ENCODE results near the gene ARSJ.

ARSJ gene

DNA sequence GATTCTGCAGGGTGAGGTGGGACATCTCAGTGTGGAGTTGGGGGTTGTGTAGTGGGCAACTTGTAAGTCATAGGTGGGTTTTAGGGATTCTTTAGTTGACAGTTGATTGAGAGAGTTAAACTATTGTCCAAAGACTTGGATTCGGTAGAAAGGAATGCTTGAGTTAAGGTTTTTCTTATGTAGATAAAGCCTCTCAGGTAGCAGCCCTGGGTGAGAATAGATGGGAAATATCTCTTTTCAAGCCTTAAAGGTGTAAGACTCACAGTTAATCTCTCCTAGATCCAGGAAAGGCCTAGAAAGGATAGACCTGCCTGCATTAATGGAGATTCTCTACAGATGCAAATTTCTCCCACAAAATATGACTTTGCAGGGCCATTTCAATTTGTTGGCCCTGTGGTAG, 108.4 kb downstream of the ARSJ start:
- no peaks in the 10 kb centered on the region for H3K27me3 ChIP-seq (replicated peaks in 2 of 5; ENCODE audit: control insufficient read depth in 4 of 5, insufficient read depth in 5 of 5, low read length in 4 of 5)
- no peaks in the 10 kb centered on the region for H3K9me3 ChIP-seq (ENCODE audit: control extremely low read depth in 1 of 5, control insufficient read depth in 4 of 5, insufficient read depth in 2 of 5, low read depth in 1 of 5, low read length in 4 of 5)
- ChIA-PET CTCF (no interaction called here), POLR2A (no interaction called here)
- no peaks in the 10 kb centered on the region for H3K36me3 ChIP-seq (ENCODE audit: control insufficient read depth in 4 of 4, insufficient read depth in 4 of 4, low read length in 3 of 4)
- H3K27ac ChIP-seq (ENCODE audit: insufficient read depth in 1 of 2, low read depth in 1 of 2, low read length in 2 of 2, poor library complexity in 1 of 2, severe bottlenecking in 2 of 2): no peak overlapping the region
- no peaks in the 10 kb centered on the region for H3K4me1 ChIP-seq (ENCODE audit: control extremely low read depth in 1 of 4, control insufficient read depth in 4 of 4, insufficient read depth in 4 of 4, low read length in 3 of 4)
- no peak overlapping the region for H3K4me3 ChIP-seq (ENCODE audit: control insufficient read depth in 1 of 7, extremely low read depth in 1 of 7, insufficient read depth in 4 of 7, low read depth in 2 of 7, low read length in 6 of 7)
- no peak for DNase-seq
- no CpG with 5 or more reads among the region's 1 CpG for WGBS (ENCODE audit: insufficient coverage)

- no peaks in the 10 kb centered on the region for H3K9me3 ChIP-seq (ENCODE audit: control extremely low read depth in 1 of 5, control insufficient read depth in 4 of 5, insufficient read depth in 2 of 5, low read depth in 1 of 5, low read length in 4 of 5)
- H3K27ac ChIP-seq (ENCODE audit: insufficient read depth in 1 of 2, low read depth in 1 of 2, low read length in 2 of 2, poor library complexity in 1 of 2, severe bottlenecking in 2 of 2): no peak overlapping the region
- H3K4me3 ChIP-seq (ENCODE audit: control insufficient read depth in 1 of 7, extremely low read depth in 1 of 7, insufficient read depth in 4 of 7, low read depth in 2 of 7, low read length in 6 of 7): no peak overlapping the region
- no peaks in the 10 kb centered on the region for H3K27me3 ChIP-seq (replicated peaks in 2 of 5; ENCODE audit: control insufficient read depth in 4 of 5, insufficient read depth in 5 of 5, low read length in 4 of 5)
- H3K4me1 ChIP-seq (ENCODE audit: control extremely low read depth in 1 of 4, control insufficient read depth in 4 of 4, insufficient read depth in 4 of 4, low read length in 3 of 4): no peaks in the 10 kb centered on the region
- no peaks in the 10 kb centered on the region for H3K36me3 ChIP-seq (ENCODE audit: control insufficient read depth in 4 of 4, insufficient read depth in 4 of 4, low read length in 3 of 4)
- DNase-seq: peak in 1 of 3 donors; percentile 1
- no CpG with 5 or more reads among the region's 4 CpGs for WGBS (ENCODE audit: insufficient coverage)
- POLR2A ChIA-PET: no interaction called here
- CTCF ChIA-PET: no interaction called here
These were observed 109.6 kb downstream of the ARSJ start for GRCh38 chr4:113869743-113870375.

DNA sequence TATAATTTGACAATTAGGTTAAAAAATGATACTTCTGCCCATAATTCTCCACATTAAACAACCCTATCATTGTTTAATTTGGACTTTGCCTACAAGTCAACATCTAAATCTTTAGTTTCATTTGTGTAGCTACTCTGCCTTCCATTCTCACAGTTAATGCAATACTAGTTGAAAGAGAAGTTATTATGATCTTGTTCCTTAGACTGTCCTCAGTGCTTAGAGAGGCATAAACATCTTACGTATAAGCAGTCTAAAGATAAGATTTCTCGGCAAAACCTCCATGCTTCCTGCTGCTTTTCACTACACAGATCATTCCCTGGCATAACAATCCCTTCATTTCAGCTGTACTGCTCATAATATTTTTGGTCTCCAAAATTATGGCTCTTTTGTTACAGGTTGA, 112.8 kb downstream of the ARSJ start:
- H3K27me3 ChIP-seq (replicated peaks in 2 of 5; ENCODE audit: control insufficient read depth in 4 of 5, insufficient read depth in 5 of 5, low read length in 4 of 5): no peaks in the 10 kb centered on the region
- no peaks in the 10 kb centered on the region for H3K9me3 ChIP-seq (ENCODE audit: control extremely low read depth in 1 of 5, control insufficient read depth in 4 of 5, insufficient read depth in 2 of 5, low read depth in 1 of 5, low read length in 4 of 5)
- ChIA-PET POLR2A (no interaction called here), CTCF (no interaction called here)
- H3K36me3 ChIP-seq (ENCODE audit: control insufficient read depth in 4 of 4, insufficient read depth in 4 of 4, low read length in 3 of 4): no peaks in the 10 kb centered on the region
- no peak for DNase-seq
- H3K4me3 ChIP-seq (ENCODE audit: control insufficient read depth in 1 of 7, extremely low read depth in 1 of 7, insufficient read depth in 4 of 7, low read depth in 2 of 7, low read length in 6 of 7): no peak overlapping the region
- no peaks in the 10 kb centered on the region for H3K4me1 ChIP-seq (ENCODE audit: control extremely low read depth in 1 of 4, control insufficient read depth in 4 of 4, insufficient read depth in 4 of 4, low read length in 3 of 4)
- H3K27ac ChIP-seq (ENCODE audit: insufficient read depth in 1 of 2, low read depth in 1 of 2, low read length in 2 of 2, poor library complexity in 1 of 2, severe bottlenecking in 2 of 2): no peak overlapping the region
- WGBS (ENCODE audit: insufficient coverage): 100% methylated on average over 1 of the region's 2 CpGs

GRCh38 chr4:113858924-113859323, 120.5 kb downstream of the ARSJ start:
- Histone ChIP-seq H3K27me3 (replicated peaks in 2 of 5; ENCODE audit: control insufficient read depth in 4 of 5, insufficient read depth in 5 of 5, low read length in 4 of 5) (no peaks in the 10 kb centered on the region), H3K4me1 (ENCODE audit: control extremely low read depth in 1 of 4, control insufficient read depth in 4 of 4, insufficient read depth in 4 of 4, low read length in 3 of 4) (no peaks in the 10 kb centered on the region), H3K4me3 (ENCODE audit: control insufficient read depth in 1 of 7, extremely low read depth in 1 of 7, insufficient read depth in 4 of 7, low read depth in 2 of 7, low read length in 6 of 7) (no peak overlapping the region), H3K9me3 (ENCODE audit: control extremely low read depth in 1 of 5, control insufficient read depth in 4 of 5, insufficient read depth in 2 of 5, low read depth in 1 of 5, low read length in 4 of 5) (no peaks in the 10 kb centered on the region), H3K36me3 (ENCODE audit: control insufficient read depth in 4 of 4, insufficient read depth in 4 of 4, low read length in 3 of 4) (no peaks in the 10 kb centered on the region), H3K27ac (ENCODE audit: insufficient read depth in 1 of 2, low read depth in 1 of 2, low read length in 2 of 2, poor library complexity in 1 of 2, severe bottlenecking in 2 of 2) (no peak overlapping the region)
- no CpG with 5 or more reads among the region's 1 CpG for WGBS (ENCODE audit: insufficient coverage)
- ChIA-PET CTCF (no interaction called here), POLR2A (no interaction called here)
- no peak for DNase-seq

DNA sequence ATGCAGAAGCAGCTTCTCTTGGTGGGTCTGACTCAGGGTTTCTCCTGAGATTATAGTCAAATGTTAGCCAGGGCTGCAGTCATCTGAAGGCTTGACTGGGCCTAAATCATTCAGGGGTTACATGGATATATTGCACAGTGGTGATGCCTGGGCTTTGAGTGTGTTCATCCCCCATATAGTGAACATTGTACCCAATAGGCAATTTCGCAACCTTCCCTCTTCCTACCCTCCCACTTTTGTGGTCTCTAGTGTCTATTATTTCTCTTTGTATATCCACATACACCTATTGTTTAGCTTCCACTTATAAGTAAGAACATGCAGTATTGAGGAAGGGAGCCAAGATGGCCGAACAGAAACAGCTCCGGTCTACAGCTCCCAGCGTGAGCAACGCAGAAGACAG, 127.6 kb downstream of the ARSJ start:
- no peak overlapping the region for H3K27ac ChIP-seq (ENCODE audit: insufficient read depth in 1 of 2, low read depth in 1 of 2, low read length in 2 of 2, poor library complexity in 1 of 2, severe bottlenecking in 2 of 2)
- 98% methylated on average over 4 of the region's 5 CpGs for WGBS (ENCODE audit: insufficient coverage)

More for the DNA sequence above, 127.6 kb downstream of the ARSJ start:
- DNase-seq: no peak
- Histone ChIP-seq H3K9me3 (ENCODE audit: control extremely low read depth in 1 of 5, control insufficient read depth in 4 of 5, insufficient read depth in 2 of 5, low read depth in 1 of 5, low read length in 4 of 5) (no peaks in the 10 kb centered on the region), H3K4me3 (ENCODE audit: control insufficient read depth in 1 of 7, extremely low read depth in 1 of 7, insufficient read depth in 4 of 7, low read depth in 2 of 7, low read length in 6 of 7) (no peak overlapping the region), H3K36me3 (ENCODE audit: control insufficient read depth in 4 of 4, insufficient read depth in 4 of 4, low read length in 3 of 4) (no peaks in the 10 kb centered on the region), H3K4me1 (ENCODE audit: control extremely low read depth in 1 of 4, control insufficient read depth in 4 of 4, insufficient read depth in 4 of 4, low read length in 3 of 4) (no peaks in the 10 kb centered on the region), H3K27me3 (replicated peaks in 2 of 5; ENCODE audit: control insufficient read depth in 4 of 5, insufficient read depth in 5 of 5, low read length in 4 of 5) (no peaks in the 10 kb centered on the region)
- ChIA-PET POLR2A (no interaction called here), CTCF (no interaction called here)
